ENCODE results near the gene AHDC1.

DNA sequence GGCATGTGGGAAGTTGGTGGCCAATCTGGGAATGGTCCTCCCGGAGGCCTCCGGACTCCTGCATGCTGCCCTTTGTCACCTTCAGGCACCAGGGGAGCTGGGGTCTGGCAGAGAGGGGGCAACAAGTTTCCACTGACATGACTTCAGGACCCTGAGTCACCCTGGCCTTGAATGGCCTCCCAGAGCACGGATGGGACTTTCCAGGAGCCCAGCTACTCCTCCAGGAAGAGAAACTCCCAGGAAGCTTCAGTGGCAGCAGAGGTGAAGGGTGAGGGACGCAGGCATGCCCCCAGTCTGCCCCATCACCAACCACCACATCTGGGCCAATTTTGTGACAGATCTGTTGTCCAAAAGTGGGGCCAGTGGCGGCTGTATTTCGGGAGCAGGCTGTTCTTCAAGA is 58.1 kb downstream of the AHDC1 start:
- no peak for TF ChIP-seq POLR2A (IDR thresholded peaks at IDR 0.05; ENCODE audit: low read length)
- TF ChIP-seq GATA1 (IDR thresholded peaks at IDR 0.05; ENCODE audit: low read depth, low read length) = no peak

Data from erythroblast (primary cell).